ENCODE results near the gene ALDH1L1. TPM values are rescaled to one million over a fixed set of nuclear protein-coding genes. Genes with fewer than 3 reads are reported as not detected.

ALDH1L1 gene
- total and polyA plus RNA-seq, 2 of the 8 experiments (the other 6 are each of a cell fraction or from before 2014, with no cell fraction given), result 0.98 to 1.6 TPM

DNA sequence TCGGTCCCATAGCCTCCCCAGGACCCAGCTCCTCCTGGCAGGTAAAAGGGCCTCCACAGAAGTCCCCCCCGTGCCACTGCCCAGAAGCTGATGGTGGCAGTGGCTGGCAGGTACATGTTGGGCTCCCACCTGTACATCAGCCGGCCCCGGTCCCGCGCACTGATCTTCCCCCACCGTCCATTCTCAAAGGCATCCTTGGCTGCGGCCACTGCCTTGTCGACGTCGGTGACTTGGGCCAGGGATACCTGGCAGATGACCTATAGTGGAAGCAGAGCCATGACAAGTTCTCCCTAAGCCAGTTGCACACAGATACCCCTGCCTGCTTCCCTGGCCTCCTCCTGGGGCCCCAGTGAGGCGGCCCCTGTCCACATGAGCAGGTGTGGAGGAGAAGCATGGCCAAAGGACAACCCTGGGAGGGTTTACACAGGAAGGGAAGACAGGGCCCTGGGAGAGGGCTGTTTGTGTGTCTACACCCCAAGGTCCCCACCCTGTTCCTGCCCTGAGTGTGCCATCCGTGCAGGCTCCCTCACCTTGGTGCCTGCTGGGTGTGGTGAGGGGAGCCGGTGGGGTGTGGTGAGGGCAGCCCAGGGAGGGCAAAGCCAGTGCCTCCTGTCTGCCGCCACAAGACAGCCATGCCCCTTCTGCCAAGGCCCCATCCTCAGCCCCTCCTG, 44.8 kb downstream of the ALDH1L1 start:
- POLR2A ChIA-PET (ENCODE audit: partially characterized antibody), result interaction anchor here (1.5 kb wide), 1 partner anchor 77 kb away, joined by 4 read pairs; no protein-coding TSS in a partner anchor
- H2BK20ac ChIP-seq (ENCODE audit: low read length), result no peak overlapping the region
- H2AK5ac ChIP-seq (ENCODE audit: low read depth, low read length), result no peak overlapping the region
- H4K20me1 ChIP-seq (replicated peaks in 1 of 2; ENCODE audit: control insufficient read depth in 1 of 2, insufficient read depth in 2 of 2, low read length in 2 of 2), result no peaks in the 10 kb centered on the region
- H3K4ac ChIP-seq (replicated peaks; ENCODE audit: insufficient read length, low read depth, low read length), result no peak overlapping the region
- no peak overlapping the region for H2AFZ ChIP-seq (ENCODE audit: low read length)
- DNase-seq (ENCODE audit: low read depth in 1 of 2, low spot score in 2 of 2) (peak in 1 of 2 experiments; percentile 38), FAIRE-seq (no peak)
- H3K23ac ChIP-seq (ENCODE audit: insufficient read length), result no peak overlapping the region
- no peak overlapping the region for H3K27ac ChIP-seq (ENCODE audit: low read depth, low read length)
- peaks cover 0 to 3% (median 1%) of the 10 kb centered on the region in 4 experiments; a peak in 5 of 7 replicates for H3K27me3 ChIP-seq (replicated peaks in 1 of 4; ENCODE audit: control insufficient read depth in 3 of 4, extremely low read depth in 1 of 4, insufficient read depth in 3 of 4, low read length in 3 of 4)
- H3K23me2 ChIP-seq (ENCODE audit: low read depth, low read length), result no peaks in the 10 kb centered on the region
- H3K4me2 ChIP-seq (ENCODE audit: insufficient read depth in 1 of 2, low read depth in 2 of 2, low read length in 2 of 2), result no peak overlapping the region
- H3K36me3 ChIP-seq (ENCODE audit: control insufficient read depth in 2 of 4, insufficient read depth in 4 of 4, low read length in 3 of 4), result no peaks in the 10 kb centered on the region
- H3K14ac ChIP-seq (ENCODE audit: insufficient read length), result no peak overlapping the region
- no peak overlapping the region for H3K9ac ChIP-seq (replicated peaks in 1 of 4; ENCODE audit: extremely low read depth in 1 of 4, low read depth in 3 of 4, low read length in 3 of 4)
- no peak overlapping the region for H4K8ac ChIP-seq (ENCODE audit: extremely low read depth, insufficient read depth, low read length)
- H3K4me1 ChIP-seq (replicated peaks in 1 of 4; ENCODE audit: control insufficient read depth in 3 of 4, insufficient read depth in 4 of 4, low read length in 3 of 4), result peaks cover 0 to 21% (median 8%) of the 10 kb centered on the region in 4 experiments; a peak in 6 of 7 replicates
- no peak overlapping the region for H4K91ac ChIP-seq (replicated peaks; ENCODE audit: insufficient read length, low read length)
- H3K4me3 ChIP-seq (ENCODE audit: extremely low read depth in 1 of 4, insufficient read depth in 2 of 4, low read depth in 3 of 4, low read length in 4 of 4), result no peak overlapping the region
- H3K79me1 ChIP-seq (ENCODE audit: low read depth, low read length), result no peaks in the 10 kb centered on the region
- 95% methylated on average over 14 of the region's 15 CpGs; no CpG with 5 or more reads in 1 of the 2 experiments for WGBS, 2 experiments (ENCODE audit: extremely low coverage in 1 of 2, insufficient coverage in 1 of 2, insufficient read length in 1 of 2, insufficient replicate concordance in 2 of 2, low coverage in 1 of 2, low lambda C conversion rate in 2 of 2, missing lambda C conversion rate in 1 of 2)
- no peak overlapping the region for H2BK15ac ChIP-seq (ENCODE audit: low read length)
- no peak overlapping the region for H2BK12ac ChIP-seq (ENCODE audit: low read depth, low read length)
- CTCF ChIA-PET (ENCODE audit: partially characterized antibody), result interaction anchor here (0.8 to 6.1 kb wide), 24 partner anchors 11 to 578 kb away, joined by 3 to 58 read pairs (median 16); partner anchors contain the start of genes KLF15 and ZXDC
- H3K9me3 ChIP-seq (ENCODE audit: insufficient read depth in 2 of 2, low read depth in 1 of 2, low read length in 1 of 2), result no peaks in the 10 kb centered on the region
- H3K18ac ChIP-seq (ENCODE audit: extremely low read depth, low read length), result no peak overlapping the region
- H3K56ac ChIP-seq (replicated peaks; ENCODE audit: insufficient read length, low read depth, low read length), result no peak overlapping the region
- H2BK5ac ChIP-seq (ENCODE audit: low read depth, low read length), result no peak overlapping the region
- no peaks in the 10 kb centered on the region for H3K79me2 ChIP-seq (ENCODE audit: control insufficient read depth in 1 of 2, insufficient read depth in 2 of 2, low read length in 2 of 2)
- no peak overlapping the region for H4K5ac ChIP-seq (ENCODE audit: insufficient read length, low read depth, low read length)
- H2BK120ac ChIP-seq (replicated peaks; ENCODE audit: low read depth, low read length), result no peak overlapping the region
- TF ChIP-seq JUND (IDR thresholded peaks at IDR 0.05; ENCODE audit: low read length), result no peak
- TF ChIP-seq KDM5A (IDR thresholded peaks at IDR 0.05; ENCODE audit: low read length), result no peak
- TF ChIP-seq SP1 (IDR thresholded peaks at IDR 0.05; ENCODE audit: low read depth, low read length), result no peak
- no peak for TF ChIP-seq POU5F1 (IDR thresholded peaks at IDR 0.05; ENCODE audit: low read depth, low read length)
- TF ChIP-seq, protein P1, sequence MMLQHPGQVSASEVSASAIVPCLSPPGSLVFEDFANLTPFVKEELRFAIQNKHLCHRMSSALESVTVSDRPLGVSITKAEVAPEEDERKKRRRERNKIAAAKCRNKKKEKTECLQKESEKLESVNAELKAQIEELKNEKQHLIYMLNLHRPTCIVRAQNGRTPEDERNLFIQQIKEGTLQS (IDR thresholded peaks at IDR 0.05; ENCODE audit: insufficient read depth, low read depth, low read length), result no peak
- no peak for TF ChIP-seq TAF7 (optimal IDR thresholded peaks at IDR 0.05; ENCODE audit: borderline replicate concordance, low read depth, low read length)
- TF ChIP-seq RFX5 (IDR thresholded peaks at IDR 0.05; ENCODE audit: borderline replicate concordance, low read depth, low read length), result no peak
- no peak for TF ChIP-seq NANOG (IDR thresholded peaks at IDR 0.05; ENCODE audit: insufficient read depth, low read depth, low read length, poor library complexity, severe bottlenecking)
- no peak for TF ChIP-seq SP4 (IDR thresholded peaks at IDR 0.05; ENCODE audit: low read length)
- no peak for TF ChIP-seq CTBP2 (IDR thresholded peaks at IDR 0.05; ENCODE audit: borderline replicate concordance, insufficient read depth, insufficient read length, low read length)
- TF ChIP-seq NRF1 (IDR thresholded peaks at IDR 0.05; ENCODE audit: low read depth, low read length), result no peak
- TF ChIP-seq MAFK (IDR thresholded peaks at IDR 0.05; ENCODE audit: low read depth, low read length), result no peak
- TF ChIP-seq TEAD4 (IDR thresholded peaks at IDR 0.05; ENCODE audit: low read depth, low read length), result no peak
